ENCODE measurements around the gene BABAM1.

BABAM1 gene

DNA sequence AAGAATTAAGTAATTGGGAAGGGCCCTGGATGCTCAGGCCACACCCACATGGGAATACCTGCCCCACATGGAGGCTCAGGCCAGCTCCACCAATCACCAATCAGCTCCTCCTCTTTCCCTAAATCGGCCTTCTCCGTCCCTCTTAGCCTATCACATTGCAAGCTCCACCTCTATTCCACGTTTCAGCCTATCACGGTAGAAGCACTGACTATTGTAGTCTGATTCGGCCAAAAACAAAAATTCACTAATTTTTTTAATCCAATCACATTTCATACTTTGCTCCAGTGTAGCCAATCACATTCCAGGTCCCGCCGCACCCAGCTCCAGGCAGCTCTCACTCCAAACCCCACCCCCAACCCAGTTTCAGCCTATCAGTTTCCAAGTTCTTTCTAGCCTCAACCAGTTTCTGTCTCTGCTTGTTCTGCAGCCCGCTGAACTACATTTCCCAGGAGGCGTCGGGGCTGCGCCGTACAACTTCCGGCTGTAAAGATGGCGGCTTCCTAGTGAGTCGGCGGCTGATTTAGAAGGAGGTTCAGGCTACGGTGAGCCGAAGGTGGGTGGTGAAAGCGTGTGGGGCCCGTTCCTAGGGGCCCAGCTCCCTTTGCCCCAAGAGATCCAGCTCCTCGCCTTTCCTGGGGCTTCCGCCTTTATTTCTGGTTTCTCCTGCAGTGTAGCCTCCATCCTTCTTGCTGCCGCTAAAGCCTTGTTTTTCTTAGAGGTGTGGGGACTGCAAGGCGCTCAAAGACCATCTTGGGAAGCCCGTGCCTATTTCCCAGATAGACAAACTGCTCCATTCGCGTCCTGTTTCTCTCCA, at the start of gene BABAM1:
BABAM1 (plus strand) TSS at position 469 of the 814 bp plus-strand sequence. CDS start 1,364 bp downstream, outside the sequence.
- in situ Hi-C loops (cut with MboI; ENCODE audit: low sequenced_read_pairs, unreplicated experiment) = no loop called here

DNA sequence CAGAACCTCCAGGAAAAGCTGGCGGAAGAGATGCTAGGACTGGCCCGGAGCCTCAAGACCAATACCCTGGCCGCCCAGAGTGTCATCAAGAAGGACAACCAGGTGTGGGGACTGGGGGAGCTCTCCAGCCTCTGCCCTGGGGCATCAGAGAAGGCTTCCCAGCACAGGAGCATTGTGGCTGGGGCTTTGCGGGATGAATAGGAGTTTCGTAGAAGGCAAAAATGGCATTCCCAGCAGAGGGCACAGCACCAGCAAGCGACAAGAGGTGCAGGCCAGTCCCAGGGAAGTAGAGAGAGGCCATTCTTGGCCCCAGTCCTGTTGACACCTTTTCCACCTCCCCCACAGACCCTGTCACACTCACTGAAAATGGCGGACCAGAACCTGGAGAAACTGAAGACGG, 48.0 kb upstream of the BABAM1 start:
- TF ChIP-seq, protein P1, sequence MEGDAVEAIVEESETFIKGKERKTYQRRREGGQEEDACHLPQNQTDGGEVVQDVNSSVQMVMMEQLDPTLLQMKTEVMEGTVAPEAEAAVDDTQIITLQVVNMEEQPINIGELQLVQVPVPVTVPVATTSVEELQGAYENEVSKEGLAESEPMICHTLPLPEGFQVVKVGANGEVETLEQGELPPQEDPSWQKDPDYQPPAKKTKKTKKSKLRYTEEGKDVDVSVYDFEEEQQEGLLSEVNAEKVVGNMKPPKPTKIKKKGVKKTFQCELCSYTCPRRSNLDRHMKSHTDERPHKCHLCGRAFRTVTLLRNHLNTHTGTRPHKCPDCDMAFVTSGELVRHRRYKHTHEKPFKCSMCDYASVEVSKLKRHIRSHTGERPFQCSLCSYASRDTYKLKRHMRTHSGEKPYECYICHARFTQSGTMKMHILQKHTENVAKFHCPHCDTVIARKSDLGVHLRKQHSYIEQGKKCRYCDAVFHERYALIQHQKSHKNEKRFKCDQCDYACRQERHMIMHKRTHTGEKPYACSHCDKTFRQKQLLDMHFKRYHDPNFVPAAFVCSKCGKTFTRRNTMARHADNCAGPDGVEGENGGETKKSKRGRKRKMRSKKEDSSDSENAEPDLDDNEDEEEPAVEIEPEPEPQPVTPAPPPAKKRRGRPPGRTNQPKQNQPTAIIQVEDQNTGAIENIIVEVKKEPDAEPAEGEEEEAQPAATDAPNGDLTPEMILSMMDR (IDR thresholded peaks at IDR 0.05; ENCODE audit: borderline replicate concordance, control extremely low read depth, extremely low read depth, insufficient read depth, missing control alignments) = no peak
- no peak for DNase-seq (ENCODE audit: low spot score)
- in situ Hi-C loops (cut with MboI; ENCODE audit: low sequenced_read_pairs, unreplicated experiment) = no loop called here

More for the DNA sequence above, at the start of gene BABAM1:
- peak; percentile 97 for DNase-seq (ENCODE audit: low spot score)
- TF ChIP-seq, protein P1 (IDR thresholded peaks at IDR 0.05; ENCODE audit: borderline replicate concordance, control extremely low read depth, extremely low read depth, insufficient read depth, missing control alignments) = no peak

DNA sequence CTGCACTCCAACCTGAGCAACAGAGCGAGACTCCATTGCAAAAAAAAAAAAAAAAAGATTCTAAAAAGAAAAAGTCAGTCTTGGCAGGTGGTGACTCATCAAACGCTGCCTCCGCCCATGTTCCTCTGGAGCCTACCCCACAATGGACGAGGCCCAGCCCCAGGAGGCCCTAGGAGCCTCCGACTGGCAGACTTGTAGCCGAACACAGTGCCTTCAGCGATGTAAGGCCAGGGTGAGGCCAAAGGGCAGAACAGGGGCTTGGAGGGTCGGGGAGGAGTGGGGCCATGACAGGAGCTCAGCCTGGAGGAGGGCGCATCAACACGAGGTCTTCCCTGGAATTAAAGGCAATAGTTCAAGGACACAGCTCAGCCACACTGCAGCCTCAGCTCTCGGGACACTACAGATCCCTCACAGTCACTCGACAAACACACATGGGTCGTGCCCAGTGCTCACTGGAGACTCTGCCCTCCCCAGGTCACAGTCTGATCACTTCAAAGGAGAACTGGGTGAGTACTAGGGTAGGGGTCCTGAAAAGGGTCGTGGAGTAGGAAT, 47.0 kb upstream of the BABAM1 start:
- DNase-seq (ENCODE audit: low spot score) = no peak
- TF ChIP-seq, protein P1 (IDR thresholded peaks at IDR 0.05; ENCODE audit: borderline replicate concordance, control extremely low read depth, extremely low read depth, insufficient read depth, missing control alignments) = no peak
- in situ Hi-C loops (cut with MboI; ENCODE audit: low sequenced_read_pairs, unreplicated experiment) = no loop called here

DNA sequence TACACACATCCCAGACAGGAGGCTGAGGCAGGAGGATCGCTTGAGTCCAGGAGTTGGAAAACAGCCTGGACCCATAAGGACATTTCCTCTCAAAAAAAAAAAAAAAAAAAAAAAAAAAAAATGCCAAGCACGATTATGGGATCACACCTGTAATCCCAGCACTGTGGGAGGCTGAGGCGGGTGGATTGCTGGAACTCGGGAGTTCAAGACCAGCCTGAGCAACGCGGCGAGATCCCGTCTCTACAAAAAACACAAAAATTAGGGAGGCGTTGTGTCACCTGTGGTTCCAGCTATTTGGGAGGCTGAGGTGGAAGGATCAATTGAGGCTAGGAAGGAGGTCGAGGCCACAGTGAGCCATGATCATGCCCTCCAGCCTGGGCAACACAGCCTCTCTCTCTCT, 42.2 kb upstream of the BABAM1 start:
- in situ Hi-C loops (cut with MboI; ENCODE audit: low sequenced_read_pairs, unreplicated experiment) = loop anchor here (25.0 kb wide), 1 partner anchor 163 kb away; no protein-coding TSS in a partner anchor
- DNase-seq (ENCODE audit: low spot score) = no peak
- TF ChIP-seq, protein P1 (IDR thresholded peaks at IDR 0.05; ENCODE audit: borderline replicate concordance, control extremely low read depth, extremely low read depth, insufficient read depth, missing control alignments) = no peak

DNA sequence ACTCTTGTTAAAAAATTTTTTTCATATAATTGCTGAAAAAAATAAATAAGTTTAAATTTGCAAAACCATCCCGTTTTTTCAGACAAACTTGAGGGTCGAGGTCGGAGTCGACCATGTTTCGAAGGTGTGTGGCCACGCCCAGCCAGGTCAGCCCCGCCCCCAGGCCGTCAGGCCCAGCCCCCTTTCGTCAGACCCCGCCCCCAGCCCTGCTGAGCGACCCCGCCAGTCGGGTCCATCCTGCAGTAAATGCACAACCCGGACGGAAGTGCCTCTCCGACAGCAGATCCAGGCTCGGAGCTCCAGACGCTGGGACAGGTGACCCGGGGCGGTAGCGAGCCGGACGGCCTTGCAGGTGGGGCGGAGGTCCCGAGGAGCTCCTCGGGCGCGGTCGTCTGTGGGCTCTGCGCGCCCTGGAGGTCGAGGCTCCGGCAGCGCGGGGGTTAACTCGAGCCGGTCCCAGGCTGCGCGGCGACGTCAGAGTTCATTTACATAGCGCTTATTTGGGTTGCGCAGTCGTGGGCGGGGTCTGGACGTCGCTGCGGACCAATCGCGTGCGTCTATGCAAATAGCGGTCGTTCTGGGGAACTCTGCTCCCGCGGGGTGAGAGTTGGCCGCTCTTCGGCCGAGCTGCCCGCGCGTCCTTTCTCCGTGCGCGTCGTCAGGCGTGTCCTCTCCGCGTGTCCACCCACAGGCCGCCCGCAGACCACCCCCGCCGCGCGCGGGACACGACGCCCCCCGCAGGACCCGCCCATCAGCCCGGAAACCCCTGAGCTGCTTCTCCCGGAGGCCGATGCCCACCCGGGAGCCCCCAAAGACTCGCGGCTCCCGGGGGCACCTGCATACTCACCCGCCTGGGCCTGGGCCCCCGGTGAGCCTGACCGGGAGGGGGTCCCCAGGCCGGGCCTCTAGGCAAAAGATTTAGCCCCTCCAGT, 41.0 kb upstream of the BABAM1 start, which contains the start of gene OCEL1:
OCEL1 (plus strand) TSS at position 225 of the 932 bp plus-strand sequence; CDS start at position 247, 22 bp downstream.
- DNase-seq (ENCODE audit: low spot score) = peak; percentile 96
- in situ Hi-C loops (cut with MboI; ENCODE audit: low sequenced_read_pairs, unreplicated experiment) = loop anchor here (25.0 kb wide), 1 partner anchor 164 kb away; no protein-coding TSS in a partner anchor
- TF ChIP-seq, protein P1 (IDR thresholded peaks at IDR 0.05; ENCODE audit: borderline replicate concordance, control extremely low read depth, extremely low read depth, insufficient read depth, missing control alignments) = no peak
